Measurements from ENCODE around the gene FADS2.

GRCh38 chr11:61862714-61863547 is 34.8 kb downstream of the FADS2 start:
- TF ChIP-seq CTCF (IDR thresholded peaks at IDR 0.05; ENCODE audit: low read depth, low read length), result no peak
- TF ChIP-seq POLR2A (IDR thresholded peaks at IDR 0.05; ENCODE audit: extremely low read depth, insufficient read length), result no peak
- no peak for TF ChIP-seq MAX (IDR thresholded peaks at IDR 0.05; ENCODE audit: low read depth, low read length)
- TF ChIP-seq MYC (IDR thresholded peaks at IDR 0.05; ENCODE audit: low read depth, low read length), result no peak

Measured in NB4 (cell line).